ENCODE results near the gene FGD3. TPM values are rescaled to one million over a fixed set of nuclear protein-coding genes. Genes with fewer than 3 reads are reported as not detected.

FGD3 gene
- total RNA-seq, 1 experiment from 2014 or later, result 1.8 TPM

- Mint-ChIP-seq H3K4me1 (0 out of 4 replicates have a peak, but pooled peaks cover 5 to 7% of the 10 kb centered on the region in 2 experiments), H3K27ac (peak overlapping the region in 1 of 3 experiments; percentile 49; a peak in 1 of 7 replicates), H3K9me3 (peaks cover 6 to 9% of the 10 kb centered on the region in 2 experiments; a peak in 4 of 5 replicates), H3K27me3 (ENCODE audit: low read depth) (no peaks in the 10 kb centered on the region), H3K36me3 (ENCODE audit: insufficient read depth in 1 of 3, low read depth in 3 of 3) (peaks cover 11 to 17% (median 16%) of the 10 kb centered on the region in 3 experiments), H3K4me3 (no peak overlapping the region)
- Histone ChIP-seq H3K27ac (ENCODE audit: insufficient read length, low read depth, low read length) (no peak overlapping the region), H2AK5ac (ENCODE audit: insufficient read length, low read length) (no peak overlapping the region), H2BK12ac (ENCODE audit: insufficient read length, low read depth, low read length) (no peak overlapping the region), H3K4ac (ENCODE audit: low read depth, low read length) (no peak overlapping the region), H3K79me2 (ENCODE audit: insufficient read depth, low read length) (no peaks in the 10 kb centered on the region), H2BK5ac (ENCODE audit: insufficient read length, low read length) (no peak overlapping the region), H3K56ac (ENCODE audit: insufficient read length, low read depth, low read length) (no peak overlapping the region), H3K79me1 (ENCODE audit: insufficient read depth, low read depth, low read length, poor library complexity, severe bottlenecking) (no peaks in the 10 kb centered on the region), H2BK15ac (ENCODE audit: low read depth, low read length) (no peak overlapping the region), H4K91ac (ENCODE audit: insufficient read length, low read depth, low read length) (no peak overlapping the region), H3K4me1 (ENCODE audit: insufficient read depth, low read length) (no peaks in the 10 kb centered on the region), H2BK120ac (ENCODE audit: low read depth, low read length, poor library complexity, severe bottlenecking) (no peak overlapping the region), H3K4me2 (ENCODE audit: insufficient read depth, insufficient read length, low read length) (no peak overlapping the region), H3K9me3 (ENCODE audit: control insufficient read depth, low read depth, low read length) (no peaks in the 10 kb centered on the region), H3K23me2 (ENCODE audit: insufficient read length, low read depth, low read length, poor library complexity, severe bottlenecking) (no peaks in the 10 kb centered on the region), H2BK20ac (ENCODE audit: low read depth, low read length, poor library complexity, severe bottlenecking) (no peak overlapping the region), H3K27me3 (ENCODE audit: insufficient read depth, low read length) (no peaks in the 10 kb centered on the region), H3K9ac (ENCODE audit: extremely low read depth, insufficient read length, low read length) (no peak overlapping the region), H3T11ph (ENCODE audit: low read length) (no peak overlapping the region), H4K5ac (ENCODE audit: insufficient read length, low read depth, low read length) (no peak overlapping the region), H3K18ac (ENCODE audit: insufficient read length, low read depth, low read length) (no peak overlapping the region), H3K23ac (ENCODE audit: insufficient read length, low read depth, low read length) (no peak overlapping the region), H4K8ac (replicated peaks; ENCODE audit: insufficient read length, low read depth, low read length) (no peak overlapping the region), H3K14ac (ENCODE audit: insufficient read depth, low read length) (no peak overlapping the region; the same call in 1 of the 2 replicates), H2AFZ (ENCODE audit: low read length) (no peak overlapping the region), H4K20me1 (ENCODE audit: control insufficient read depth, insufficient read depth, insufficient read length) (no peaks in the 10 kb centered on the region)
- WGBS (ENCODE audit: extremely low coverage, insufficient read length, low lambda C conversion rate), result no CpG with 5 or more reads among the region's 4 CpGs
- no peak for DNase-seq
- no peak for TF ChIP-seq CTCF (conservative IDR thresholded peaks at IDR 0.05)
These were observed 138.4 kb downstream of the FGD3 start for GRCh38 chr9:93085676-93086075.

Other genes starting within 250 kb of the FGD3 start
- 21.2 and 22.3 TPM in 2 replicates for gene BICD2, start 182.7 kb upstream of the FGD3 start, total RNA-seq (2021)
- 9.1 and 10.2 TPM in 2 replicates for gene ZNF484, start 69.5 kb upstream of the FGD3 start, total RNA-seq (2021)
- gene SUSD3, start 111.2 kb downstream of the FGD3 start, total RNA-seq (2021), result 7.8 and 9.0 TPM in 2 replicates
- 21.4 and 23.6 TPM in 2 replicates for gene CARD19, start 148.7 kb downstream of the FGD3 start, total RNA-seq (2021)
- gene NINJ1, start 186.7 kb downstream of the FGD3 start, total RNA-seq (2021), result 27.4 and 28.9 TPM in 2 replicates
- 69.4 and 70.5 TPM in 2 replicates for gene WNK2, start 236.6 kb downstream of the FGD3 start, total RNA-seq (2021)